ENCODE measurements around the gene MAN1C1. TPM values are rescaled to one million over a fixed set of nuclear protein-coding genes. Genes with fewer than 3 reads are reported as not detected.

The MAN1C1 gene
- total RNA-seq, 1 donor from 2014 or later: 22.6 TPM

- H3K4me3 Mint-ChIP-seq: no peak overlapping the region
- no peak overlapping the region for H3K27ac Mint-ChIP-seq (ENCODE audit: unreplicated experiment)
Observed at GRCh38 chr1:25702101-25702775, 85.6 kb downstream of the MAN1C1 start.

GRCh38 chr1:25703041-25703440, 86.5 kb downstream of the MAN1C1 start:
- no peaks in the 10 kb centered on the region for H3K9me3 Mint-ChIP-seq
- peaks cover 69% of the 10 kb centered on the region for H3K4me1 Mint-ChIP-seq
- H3K27ac Mint-ChIP-seq (ENCODE audit: unreplicated experiment): no peak overlapping the region
- H3K27me3 Mint-ChIP-seq (ENCODE audit: low read depth): no peaks in the 10 kb centered on the region
- no peak for TF ChIP-seq CTCF (conservative IDR thresholded peaks at IDR 0.05)
- H3K36me3 Mint-ChIP-seq (ENCODE audit: low read depth): no peaks in the 10 kb centered on the region
- no peak overlapping the region for H3K4me3 Mint-ChIP-seq
- DNase-seq (ENCODE audit: low read depth, low spot score): no peak

More at GRCh38 chr1:25702101-25702775, 85.6 kb downstream of the MAN1C1 start:
- Mint-ChIP-seq H3K27me3 (ENCODE audit: low read depth) (no peaks in the 10 kb centered on the region), H3K4me1 (peaks cover 69% of the 10 kb centered on the region), H3K9me3 (no peaks in the 10 kb centered on the region), H3K36me3 (ENCODE audit: low read depth) (no peaks in the 10 kb centered on the region)
- TF ChIP-seq CTCF (conservative IDR thresholded peaks at IDR 0.05): no peak
- no peak for DNase-seq (ENCODE audit: low read depth, low spot score)

GRCh38 chr1:25703671-25704266, 87.2 kb downstream of the MAN1C1 start:
- H3K9me3 Mint-ChIP-seq: no peaks in the 10 kb centered on the region
- no peaks in the 10 kb centered on the region for H3K36me3 Mint-ChIP-seq (ENCODE audit: low read depth)
- no peaks in the 10 kb centered on the region for H3K27me3 Mint-ChIP-seq (ENCODE audit: low read depth)
- peak overlapping the region; percentile 35 for H3K27ac Mint-ChIP-seq (ENCODE audit: unreplicated experiment)
- DNase-seq (ENCODE audit: low read depth, low spot score): no peak
- TF ChIP-seq CTCF (conservative IDR thresholded peaks at IDR 0.05): no peak
- no peak overlapping the region for H3K4me3 Mint-ChIP-seq
- peaks cover 67% of the 10 kb centered on the region for H3K4me1 Mint-ChIP-seq

- peaks cover 63% of the 10 kb centered on the region for H3K4me1 Mint-ChIP-seq
Observed at GRCh38 chr1:25704267-25704691, 87.7 kb downstream of the MAN1C1 start.

GRCh38 chr1:25705699-25706098, 89.1 kb downstream of the MAN1C1 start:
- H3K4me1 Mint-ChIP-seq: peaks cover 56% of the 10 kb centered on the region
- TF ChIP-seq CTCF (conservative IDR thresholded peaks at IDR 0.05): no peak
- H3K9me3 Mint-ChIP-seq: no peaks in the 10 kb centered on the region
- no peak for DNase-seq (ENCODE audit: low read depth, low spot score)
- no peaks in the 10 kb centered on the region for H3K36me3 Mint-ChIP-seq (ENCODE audit: low read depth)
- H3K4me3 Mint-ChIP-seq: no peak overlapping the region
- H3K27ac Mint-ChIP-seq (ENCODE audit: unreplicated experiment): peak overlapping the region; percentile 35
- H3K27me3 Mint-ChIP-seq (ENCODE audit: low read depth): no peaks in the 10 kb centered on the region

More at GRCh38 chr1:25704267-25704691, 87.7 kb downstream of the MAN1C1 start:
- TF ChIP-seq CTCF (conservative IDR thresholded peaks at IDR 0.05): no peak
- DNase-seq (ENCODE audit: low read depth, low spot score): no peak
- H3K27me3 Mint-ChIP-seq (ENCODE audit: low read depth): no peaks in the 10 kb centered on the region
- peak overlapping the region; percentile 22 for H3K27ac Mint-ChIP-seq (ENCODE audit: unreplicated experiment)
- H3K36me3 Mint-ChIP-seq (ENCODE audit: low read depth): no peaks in the 10 kb centered on the region
- no peaks in the 10 kb centered on the region for H3K9me3 Mint-ChIP-seq
- H3K4me3 Mint-ChIP-seq: no peak overlapping the region

Measured in neural crest cell (in vitro differentiated cells).